C1 segment of cervical spinal cord (tissue), 14 donors: ENCODE measurements around the gene MYL9.
A peak's percentile ranks its signal among the peaks of the same experiment; 100 is the strongest.
"Not testable (repeated sequence)": the region's sequence is repeated elsewhere in the genome, so short reads cannot be mapped to it uniquely, and the experiment has no call there.

Experiments used
- DNase-seq, 14 donors: peaks; one replicate each; lab custom pipeline; 2025; lab: John Stamatoyannopoulos, UW

The MYL9 gene

GRCh38 chr20:36541227-36541767, at the start of gene MYL9:
TSS of gene MYL9 (plus strand) at chr20:36541519. CDS start at chr20:36544885, 3,366 bp downstream.
- peak in 1 of 14 donors; percentile 4 for DNase-seq

GRCh38 chr20:36491901-36492617, 49.3 kb upstream of the MYL9 start:
- DNase-seq, result no peak

DNA sequence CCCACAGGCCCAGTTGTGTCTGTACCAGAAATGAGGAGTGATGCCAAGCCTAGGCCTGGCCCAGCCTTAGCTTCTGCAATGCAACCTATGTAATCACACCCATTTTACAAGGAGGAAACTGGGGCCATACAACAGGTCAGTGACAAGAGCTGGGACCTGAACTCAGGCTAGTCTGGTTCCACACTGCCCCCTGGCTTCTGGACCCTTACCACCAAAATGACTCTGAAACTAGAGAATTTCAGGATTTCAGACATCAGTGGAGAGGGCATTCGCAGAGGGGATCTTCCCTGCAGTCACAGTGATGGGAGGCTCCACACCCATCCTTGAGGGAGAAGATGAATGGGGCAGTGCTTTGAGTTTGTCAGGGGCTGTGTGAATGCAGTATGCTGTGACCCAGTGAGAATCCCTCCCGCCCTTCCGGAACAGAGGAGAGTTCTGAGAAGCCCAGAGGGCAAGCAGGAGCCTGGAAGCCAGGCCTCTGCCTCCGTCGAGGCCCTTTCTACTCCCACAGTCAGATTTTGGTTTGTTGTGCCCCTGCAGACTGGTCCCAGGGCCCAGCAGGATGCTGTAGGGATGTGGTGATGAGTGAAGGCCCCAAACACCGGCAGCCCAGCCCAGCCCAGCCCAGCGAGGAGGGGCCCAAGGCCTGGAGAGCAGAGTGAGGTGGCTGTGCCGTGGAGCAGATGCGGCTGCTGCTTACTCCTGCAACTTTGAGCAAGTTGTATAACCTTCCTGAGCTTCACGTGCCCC, 48.1 kb upstream of the MYL9 start:
- DNase-seq, result no peak

DNA sequence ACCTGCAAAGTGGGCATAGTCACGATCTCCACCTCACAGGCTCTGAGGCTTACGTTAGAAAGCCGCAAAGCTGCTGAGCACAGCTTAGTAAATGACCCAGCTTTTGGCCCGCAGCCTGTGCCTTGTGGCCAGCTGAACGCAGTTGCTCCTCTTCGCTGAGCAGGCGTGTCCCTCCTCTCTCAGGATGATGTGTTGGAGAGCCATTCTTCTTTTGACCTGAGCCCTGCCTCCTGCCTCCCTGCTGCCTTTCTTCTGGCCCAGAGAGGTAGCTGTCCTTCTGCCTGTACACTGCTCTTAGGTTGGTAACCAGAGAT, 47.6 kb upstream of the MYL9 start:
- DNase-seq, result peak in 5 of 14 donors; percentile 13 to 32 (median 24)

DNA sequence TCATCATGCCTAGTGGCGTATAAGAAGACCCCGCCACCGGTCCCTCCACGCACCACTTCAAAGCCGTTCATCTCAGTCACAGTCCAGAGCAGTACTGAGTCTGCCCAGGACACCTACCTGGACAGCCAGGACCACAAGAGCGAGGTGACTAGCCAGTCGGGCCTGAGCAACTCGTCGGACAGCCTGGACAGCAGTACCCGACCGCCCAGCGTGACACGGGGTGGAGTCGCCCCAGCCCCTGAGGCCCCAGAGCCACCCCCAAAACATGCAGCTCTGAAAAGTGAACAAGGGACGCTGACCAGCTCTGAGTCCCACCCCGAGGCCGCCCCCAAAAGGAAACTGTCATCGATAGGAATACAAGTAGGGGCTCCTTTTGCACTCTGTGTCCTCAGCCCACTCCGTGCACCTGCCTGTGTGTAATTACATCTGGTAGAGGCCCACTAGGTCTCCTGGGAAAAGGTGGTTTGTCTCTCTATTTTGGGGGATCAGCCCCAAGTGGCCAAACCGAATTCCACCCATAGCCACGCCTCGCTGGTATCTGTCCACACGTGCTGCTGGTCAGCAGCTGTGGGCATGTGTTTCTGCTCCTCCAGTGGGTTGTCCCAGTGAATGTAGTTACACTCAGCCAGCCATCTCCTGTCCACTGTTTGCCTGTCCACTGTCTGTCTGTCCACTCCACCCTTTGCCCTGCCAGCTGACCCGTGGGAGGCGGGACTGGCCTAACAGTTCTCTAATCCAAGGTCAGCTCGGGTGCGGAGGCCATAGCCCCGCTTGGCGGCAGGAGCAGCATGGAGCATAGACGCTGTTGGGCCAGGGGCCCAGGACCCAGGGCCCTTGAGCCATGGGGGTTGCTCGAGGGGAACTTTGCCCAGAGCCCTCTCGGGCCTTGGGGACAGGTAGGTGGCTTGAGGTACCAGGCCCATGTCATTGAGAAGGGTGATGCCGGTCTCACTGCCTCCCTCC, 44.3 kb upstream of the MYL9 start:
- DNase-seq, result no peak

DNA sequence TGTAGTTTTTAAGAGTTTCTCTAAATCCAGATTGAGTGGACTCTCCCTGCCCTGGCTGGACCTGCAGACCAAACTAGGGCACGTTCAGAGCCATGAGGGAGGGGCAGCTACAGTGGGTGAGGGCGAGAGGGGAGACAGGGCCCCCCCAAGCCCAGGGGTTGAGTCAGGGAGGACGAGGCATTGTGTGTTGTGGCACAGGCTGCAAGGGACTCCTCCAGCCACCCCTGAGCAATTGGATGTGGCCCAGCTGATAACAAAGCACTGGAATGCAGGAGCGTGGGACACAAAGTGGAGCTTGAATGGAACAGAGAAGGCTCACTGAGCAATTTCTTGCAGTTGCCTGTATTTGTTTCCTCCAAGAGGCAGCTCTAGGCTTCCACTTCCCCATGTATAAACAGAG, 43.5 kb upstream of the MYL9 start:
- DNase-seq, result no peak

DNA sequence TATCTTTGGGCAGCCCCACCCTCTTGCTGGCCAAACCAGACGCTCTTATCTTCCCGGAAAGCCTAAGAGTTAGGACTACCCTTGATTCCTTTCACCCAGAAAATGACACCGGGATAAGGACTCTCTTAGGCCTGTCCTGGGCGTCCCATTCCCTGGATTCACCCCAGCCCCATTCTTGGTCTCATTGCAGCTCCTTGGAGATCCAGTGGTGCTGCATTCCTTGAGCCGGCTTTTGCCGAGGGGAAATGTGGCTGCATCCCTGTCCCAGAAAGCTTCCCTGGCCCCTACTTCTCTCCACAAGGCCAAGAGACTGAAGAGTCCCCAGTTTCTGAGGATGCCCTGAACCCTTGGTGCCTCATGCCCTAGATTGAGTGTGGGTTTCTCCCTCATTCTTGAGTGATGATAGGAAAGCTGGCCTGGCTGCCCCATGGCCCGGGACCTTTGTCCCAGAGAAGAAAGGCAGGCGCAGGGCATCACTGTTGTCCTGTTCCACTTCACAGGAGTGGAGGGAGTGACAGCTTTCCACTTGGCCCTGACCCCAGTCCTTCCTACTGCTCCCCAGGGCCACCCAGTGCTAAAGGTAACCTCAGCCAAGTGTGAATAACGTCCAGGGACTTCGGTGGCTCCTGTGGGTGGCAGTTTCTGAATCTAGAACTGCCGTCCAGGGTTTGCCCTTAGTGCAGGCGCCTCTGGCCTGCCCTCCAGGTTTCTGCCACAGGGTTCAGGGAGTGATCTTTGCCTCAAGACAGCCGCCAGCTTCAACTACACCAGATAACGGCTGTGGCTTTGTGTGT, 42.7 kb upstream of the MYL9 start:
- no peak for DNase-seq

DNA sequence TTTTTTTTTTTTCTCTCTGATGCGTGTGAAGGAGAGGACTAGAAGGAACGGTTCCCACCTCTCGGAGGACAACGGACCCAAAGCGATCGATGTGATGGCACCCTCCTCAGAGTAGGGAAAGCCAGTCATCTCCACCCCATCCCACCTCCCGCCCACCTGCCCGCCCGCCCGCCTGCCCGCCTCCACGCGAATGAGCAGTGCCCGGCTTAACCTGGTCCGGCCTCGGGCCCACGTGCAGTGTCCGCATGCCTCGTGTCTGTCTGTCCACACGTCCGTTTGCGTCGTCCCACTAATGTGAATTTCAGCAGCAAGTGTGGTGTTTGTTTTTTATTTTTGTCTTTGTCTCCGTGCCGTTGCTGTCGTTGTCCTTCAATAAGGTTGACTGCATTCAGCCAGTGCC, 42.1 kb upstream of the MYL9 start:
- DNase-seq, result no peak

DNA sequence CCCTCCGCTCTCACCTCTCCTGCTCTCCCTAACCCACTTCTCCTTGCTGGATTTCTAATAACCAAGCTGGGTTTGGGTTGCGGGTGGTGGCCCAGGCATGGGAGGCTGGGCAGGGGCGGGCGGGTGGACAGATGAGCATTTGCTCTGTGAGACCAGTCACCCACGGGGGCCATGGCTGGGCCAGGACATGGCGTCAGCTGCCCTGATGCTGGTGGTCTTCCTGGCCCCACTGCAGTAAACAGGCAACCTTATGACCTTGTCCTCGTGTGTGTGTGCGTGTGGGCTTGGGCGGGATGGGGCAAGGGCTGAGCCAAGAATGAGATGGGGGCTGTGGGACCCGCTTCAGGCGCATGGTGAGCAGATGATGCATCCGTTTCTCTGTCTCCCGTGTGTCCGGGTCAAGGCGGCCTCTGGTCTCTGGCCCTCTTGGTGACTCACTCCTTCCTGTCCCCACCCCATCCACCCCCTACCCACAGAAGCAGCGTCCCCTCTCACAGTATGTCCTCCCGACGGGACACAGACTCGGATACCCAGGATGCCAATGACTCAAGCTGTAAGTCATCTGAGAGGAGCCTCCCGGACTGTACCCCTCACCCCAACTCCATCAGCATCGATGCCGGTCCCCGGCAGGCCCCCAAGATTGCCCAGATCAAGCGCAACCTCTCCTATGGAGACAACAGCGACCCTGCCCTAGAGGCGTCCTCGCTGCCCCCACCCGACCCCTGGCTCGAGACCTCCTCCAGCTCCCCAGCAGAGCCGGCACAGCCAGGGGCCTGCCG, 41.4 kb upstream of the MYL9 start:
- DNase-seq, result no peak

- DNase-seq, result no peak
These were observed 39.8 kb upstream of the MYL9 start for GRCh38 chr20:36501367-36502006.

DNA sequence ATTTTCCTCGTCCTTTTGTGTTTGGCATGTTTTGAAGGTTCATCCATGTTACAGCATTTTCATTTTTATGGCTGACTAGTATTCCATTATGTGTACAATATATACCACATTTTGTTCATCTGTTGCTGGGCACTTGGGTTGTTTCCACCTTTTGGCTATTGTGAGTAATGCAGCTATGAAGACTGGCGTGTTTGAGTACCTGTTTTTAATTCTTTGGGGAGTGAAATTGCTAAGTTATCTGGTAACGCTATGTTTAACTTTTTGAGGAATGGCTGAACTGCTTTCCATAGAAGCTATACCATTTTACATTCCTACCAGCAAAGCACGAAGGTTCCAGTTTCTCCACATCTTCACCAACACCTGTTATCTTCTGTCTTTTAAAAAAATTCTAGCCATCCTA, 37.0 kb upstream of the MYL9 start:
- no peak for DNase-seq

DNA sequence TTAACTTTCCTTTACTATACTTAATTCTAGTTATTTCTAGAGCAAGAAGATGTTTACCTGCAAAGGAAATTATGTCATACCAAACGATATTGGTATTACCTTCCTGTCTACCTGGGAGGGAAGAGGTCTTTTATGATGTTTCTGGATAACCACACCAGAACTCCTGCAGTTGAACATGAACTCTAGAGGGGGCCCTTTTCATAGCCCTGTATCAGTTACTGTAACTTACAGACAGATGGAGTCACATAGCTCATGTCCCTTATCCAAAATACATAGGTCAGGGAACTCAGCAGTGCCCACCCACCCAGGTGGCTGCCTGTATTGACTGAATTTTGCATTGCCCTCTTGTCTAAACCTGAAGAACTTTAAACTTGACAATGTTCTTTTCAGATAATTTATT, 35.1 kb upstream of the MYL9 start:
- DNase-seq, result no peak

DNA sequence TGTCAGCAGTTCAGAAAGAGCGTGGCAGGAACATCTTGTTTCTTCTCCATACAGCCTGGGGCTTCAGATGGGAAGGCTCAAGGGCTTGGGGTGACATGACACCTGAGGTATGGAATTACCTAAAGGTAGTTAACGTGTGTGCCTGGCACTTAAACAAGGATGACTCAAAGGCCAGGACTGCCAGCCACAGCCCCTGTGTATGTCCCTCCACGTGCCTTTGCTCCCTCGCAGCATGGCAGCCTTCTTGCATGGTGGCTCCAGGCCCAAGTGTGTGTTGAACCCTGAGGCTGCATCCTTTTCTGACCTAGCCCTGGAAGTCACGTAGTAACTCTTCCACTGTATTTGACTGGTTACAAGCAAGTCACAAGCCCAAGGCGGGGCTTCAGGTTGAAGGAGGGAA, 33.6 kb upstream of the MYL9 start:
- DNase-seq, result no peak

DNA sequence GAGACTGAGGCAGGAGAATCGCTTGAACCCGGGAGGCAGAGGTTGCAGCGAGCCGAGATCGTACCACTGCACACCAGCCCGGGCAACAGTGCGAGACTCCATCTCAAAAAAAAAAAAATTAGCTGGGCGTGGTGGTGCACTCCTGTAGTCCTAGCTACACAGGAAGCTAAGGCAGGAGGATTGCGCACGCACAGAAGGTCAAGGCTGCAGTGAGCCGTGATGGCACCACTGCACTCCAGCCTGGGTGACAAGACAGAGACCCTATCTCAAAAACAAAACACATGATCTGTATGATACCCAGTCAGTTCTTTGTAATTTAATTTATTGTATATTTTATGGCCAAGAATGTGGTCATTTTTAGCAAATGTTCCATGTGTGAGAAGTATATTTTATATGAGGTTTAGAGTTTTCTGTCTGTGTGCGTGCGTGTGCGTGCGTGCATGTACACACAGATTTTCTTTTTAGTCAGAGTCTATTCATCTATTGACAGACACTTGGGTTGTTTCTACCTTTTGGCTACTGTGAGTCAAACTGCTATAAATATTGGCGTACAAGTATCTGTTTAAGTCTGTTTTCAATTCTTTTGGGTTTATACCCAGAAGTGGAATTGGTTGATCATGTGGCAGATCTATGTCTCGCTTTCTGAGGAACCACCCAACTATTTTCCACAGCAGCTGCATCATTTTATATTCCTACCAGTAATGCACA, 22.2 kb upstream of the MYL9 start:
- DNase-seq, result no peak

DNA sequence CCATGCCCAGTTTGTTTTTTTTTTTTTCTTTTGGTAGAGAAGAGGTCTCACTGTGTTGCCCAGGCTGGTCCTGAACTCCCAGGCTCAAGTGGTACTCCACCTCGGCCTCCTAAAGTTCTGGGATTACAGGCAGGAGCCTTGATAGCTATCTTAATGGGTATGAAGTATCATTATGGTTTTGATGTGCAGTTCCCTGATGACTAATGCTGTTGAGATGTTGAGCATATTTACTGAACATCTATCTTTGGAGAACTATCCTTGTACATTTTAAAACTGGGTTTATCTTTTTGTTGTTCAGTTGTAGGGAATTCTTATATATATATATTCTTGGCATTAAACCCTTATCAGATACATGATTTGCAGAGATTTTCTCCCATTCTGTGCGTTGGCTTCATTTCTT, 21.4 kb upstream of the MYL9 start:
- DNase-seq, result no peak

- DNase-seq, result no peak
These were observed 19.8 kb upstream of the MYL9 start for GRCh38 chr20:36521526-36521925.

DNA sequence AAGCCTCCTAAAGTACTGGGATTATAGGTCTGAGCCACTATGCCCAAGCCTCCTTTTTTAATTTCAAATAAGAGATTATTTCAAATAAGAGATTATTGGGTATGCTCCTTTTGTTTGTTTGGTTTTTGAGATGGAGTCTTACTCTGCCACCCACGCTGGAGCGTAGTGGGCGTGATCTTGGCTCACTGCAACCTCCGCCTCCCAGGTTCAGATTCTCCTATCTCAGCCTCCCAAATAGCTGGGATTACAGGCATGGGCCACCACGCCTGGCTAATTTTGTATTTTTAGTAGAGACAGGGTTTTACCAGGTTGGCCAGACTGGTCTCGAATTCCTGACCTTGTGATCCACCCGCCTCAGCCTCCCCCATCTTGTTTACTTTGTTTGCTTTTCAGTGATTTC, 18.9 kb upstream of the MYL9 start:
- not testable (repeated sequence) for DNase-seq

- no peak for DNase-seq
These were observed 18.0 kb upstream of the MYL9 start for GRCh38 chr20:36523341-36523740.
